NCI-H526 treated with DMSO at 0.1 percent for 48 hours (cell line): ENCODE data around the gene ATG4D.
A peak's percentile ranks its signal among the peaks of the same experiment; 100 is the strongest.

ENCODE experiments used
- DNase-seq: peaks from one replicate; lab custom pipeline; 2025; lab: John Stamatoyannopoulos, UW

ATG4D gene

GRCh38 chr19:10580979-10581631 lies 37.4 kb downstream of the ATG4D start:
- DNase-seq, result peak; percentile 20

GRCh38 chr19:10582091-10582490 lies 38.4 kb downstream of the ATG4D start:
- no peak for DNase-seq

DNA sequence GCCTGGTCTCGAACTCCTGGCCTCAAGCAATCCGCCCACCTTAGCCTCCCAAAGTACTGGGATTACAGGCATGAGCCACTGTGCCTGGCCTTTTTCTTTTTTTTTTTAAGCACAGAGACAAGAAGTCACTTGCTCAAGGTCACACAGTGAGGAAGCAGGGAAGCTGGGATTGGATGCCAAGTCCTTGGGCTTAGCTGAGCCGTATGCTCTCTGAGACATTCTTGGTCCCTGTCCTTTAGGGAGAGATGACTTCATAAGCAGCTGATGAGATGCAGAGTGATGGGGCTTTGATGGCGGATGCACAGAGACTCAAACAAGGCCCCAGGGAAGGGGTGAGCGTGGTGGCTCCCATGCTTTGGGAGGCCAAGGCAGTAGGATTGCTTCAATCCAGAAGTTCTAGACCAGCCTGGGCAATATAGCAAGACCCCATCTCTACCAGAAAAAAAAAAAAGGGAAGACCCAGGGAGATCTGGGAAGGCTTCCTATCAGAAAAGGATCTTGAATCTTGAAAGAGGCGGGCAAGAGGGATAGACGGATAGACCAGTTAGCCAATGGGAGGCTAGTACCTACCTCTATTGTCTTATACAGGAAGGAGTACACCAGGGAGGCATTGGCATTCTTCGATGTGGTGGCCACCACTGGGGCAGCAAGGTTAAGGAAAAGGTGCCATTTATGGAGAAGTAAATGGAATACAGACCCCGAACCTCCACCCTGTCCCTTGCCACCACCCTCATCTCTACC lies 39.5 kb downstream of the ATG4D start:
- no peak for DNase-seq

DNA sequence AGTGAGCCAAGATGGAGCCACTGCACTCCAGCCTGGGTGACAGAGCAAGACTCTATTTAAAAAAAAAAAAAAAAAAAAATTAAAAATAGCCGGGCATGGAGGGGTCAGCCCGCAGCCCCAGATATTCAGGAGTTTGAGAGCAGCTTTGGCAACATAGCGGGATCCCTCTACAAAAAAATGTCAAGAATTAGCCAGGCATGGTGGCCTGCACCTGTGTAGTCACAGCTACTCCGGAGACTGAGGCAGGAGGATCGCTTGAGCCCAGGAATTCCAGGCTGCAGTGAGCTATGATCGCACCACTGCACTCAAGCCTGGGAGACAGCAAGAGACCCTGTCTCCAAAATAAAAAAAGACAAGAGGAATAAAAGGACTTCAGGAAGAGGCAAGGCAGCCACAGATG lies 42.7 kb downstream of the ATG4D start:
- DNase-seq, result no peak

DNA sequence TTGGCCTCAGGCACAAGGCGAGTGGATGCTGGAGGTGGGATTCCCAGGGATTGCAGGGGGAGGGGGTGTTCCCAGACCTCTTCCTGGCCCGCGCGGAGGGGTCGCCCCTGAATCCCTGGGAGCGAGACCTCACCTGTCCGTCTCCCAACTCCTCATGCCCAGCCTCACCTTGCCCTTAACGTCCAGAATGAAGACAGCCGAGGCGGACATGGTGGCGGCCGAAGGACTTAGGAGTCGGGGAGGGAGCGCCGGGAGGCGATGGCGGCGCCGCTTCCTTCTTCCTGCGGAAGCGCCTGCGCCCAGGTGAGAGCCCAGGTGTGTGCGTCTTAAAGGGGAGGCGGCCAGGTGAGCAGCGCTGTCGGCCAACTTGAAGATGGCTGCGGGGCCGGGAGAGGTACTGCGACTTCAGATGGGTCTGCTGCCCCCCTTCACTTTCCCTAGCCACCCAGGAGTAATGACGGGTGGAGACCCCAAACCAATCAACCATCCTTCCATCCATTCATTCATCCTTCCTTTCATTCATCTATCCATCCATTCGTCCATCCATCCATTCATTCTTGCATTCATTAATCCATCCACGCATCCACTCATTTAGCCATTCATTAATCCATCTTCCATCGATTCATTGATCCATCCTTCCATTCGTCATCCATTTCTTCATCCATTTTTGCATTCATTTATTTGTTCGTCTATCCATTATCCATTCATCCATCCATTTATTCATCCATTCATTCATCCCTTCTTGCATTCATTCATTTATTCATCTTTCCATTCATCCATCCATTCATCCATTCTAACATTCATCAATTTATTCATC lies 43.5 kb downstream of the ATG4D start, which contains the start of gene AP1M2:
Gene AP1M2, minus strand, starts transcription at position 291 of the 817 bp plus-strand sequence. Its CDS starts 81 bp downstream, at position 210.
- peak; percentile 27 for DNase-seq

GRCh38 chr19:10587839-10588150 lies 44.1 kb downstream of the ATG4D start:
- DNase-seq, result no peak

GRCh38 chr19:10593148-10593547 lies 49.4 kb downstream of the ATG4D start:
- no peak for DNase-seq

- no peak for DNase-seq
Measured at GRCh38 chr19:10593820-10594637, 50.3 kb downstream of the ATG4D start.

DNA sequence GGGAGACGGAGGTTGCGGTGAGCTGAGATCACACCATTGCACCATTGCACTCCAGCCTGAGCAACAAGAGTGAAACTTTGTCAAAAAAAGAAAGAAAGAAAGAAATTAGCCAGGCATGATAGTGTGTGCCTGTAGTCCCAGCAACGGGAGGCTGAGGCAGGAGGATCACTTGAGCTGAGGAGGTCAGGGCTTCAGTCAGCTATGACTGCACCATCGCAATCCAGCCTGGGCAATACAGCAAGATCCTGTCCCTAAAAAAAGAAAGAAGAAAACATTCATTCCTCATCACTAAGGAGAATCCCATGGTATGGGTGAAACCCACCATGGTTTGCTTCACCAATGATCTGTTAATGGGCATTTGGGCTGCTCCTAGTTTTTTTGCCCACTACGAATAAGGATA lies 56.4 kb downstream of the ATG4D start:
- no peak for DNase-seq

DNA sequence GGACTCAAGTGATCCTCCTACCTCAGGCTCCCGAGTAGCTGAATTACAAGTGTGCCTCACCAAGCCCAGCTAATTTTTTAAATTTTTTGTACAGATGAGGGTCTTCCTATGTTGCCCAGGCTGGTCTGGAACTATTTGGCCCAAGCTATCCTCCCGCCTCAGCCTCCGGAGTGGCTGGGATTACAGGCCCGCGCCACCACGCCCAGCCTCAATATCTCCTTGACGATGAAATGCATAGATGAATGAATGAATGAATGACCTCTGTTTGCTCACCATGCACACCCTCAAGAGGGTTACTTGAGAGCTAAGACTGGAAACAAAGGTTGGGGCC lies 58.3 kb downstream of the ATG4D start:
- DNase-seq, result no peak

GRCh38 chr19:10602330-10603083 lies 58.8 kb downstream of the ATG4D start:
- DNase-seq, result peak; percentile 5
